Motor neuron (in vitro differentiated cells): ENCODE measurements around the gene ARHGEF33. TPM values are rescaled to one million over a fixed set of nuclear protein-coding genes. Genes with fewer than 3 reads are reported as not detected.

Experiments used
- ATAC-seq, 8 experiments: fragments of 200-7000 bp; cut with Tn5 transposase; replicated peaks in 6 of 8; 2 replicates each; pipeline ENCODE4 v1.8.0; 2021; ENCODE audit warnings: mild to moderate bottlenecking in 8 of 8, moderate library complexity in 8 of 8
- H3K27ac ChIP-seq, 2 donors: fragments of 250-450 bp; sonication (Bioruptor Pico); 2 replicates each; pipeline ENCODE4 v1.9.0; 2021; ENCODE audit warnings: antibody characterized with exemption in 2 of 2, mild to moderate bottlenecking in 2 of 2, moderate library complexity in 1 of 2
- H3K4me1 ChIP-seq, 2 donors: fragments of 250-450 bp; sonication (Bioruptor Pico); replicated peaks in 1 of 2; 2 replicates each; pipeline ENCODE4 v1.6.1; 2021; ENCODE audit warnings: antibody characterized with exemption in 2 of 2, mild to moderate bottlenecking in 2 of 2, moderate library complexity in 1 of 2
- H3K4me3 ChIP-seq, 5 donors: fragments of 250-450 bp; sonication (Bioruptor Pico); 2 replicates each; pipeline ENCODE4 v1.9.0; 2021; ENCODE audit warnings: antibody characterized with exemption in 5 of 5, mild to moderate bottlenecking in 5 of 5, moderate library complexity in 4 of 5
- WGBS, 10 experiments: fragments of 450-650 bp; shearing (Covaris generic); methylation state at CpG; one replicate each; pipeline ENCODE4 v1.0.0; 2022; 5-methylcytosine and 5-hydroxymethylcytosine counted together
- in situ Hi-C, 9 experiments: fragments of 400-800 bp; cut with MboI; loops; one replicate each; pipeline ENCODE4 v1.15.0; 2021; ENCODE audit warnings: low sequenced_read_pairs in 9 of 9, low pct_unique_long_range_greater_than_20kb in 2 of 9; ENCODE audit not compliant: unreplicated experiment in 9 of 9
- total RNA-seq, 8 experiments: library from RNA; unstranded; fragments of 300-600 nt; gene quantifications; 2 replicates each; pipeline versions ENCODE4 v1.2.3 to v1.2.4, GENCODE V29; 2022

The ARHGEF33 gene
- total RNA-seq, 8 experiments from 2014 or later, result 0.41 to 6.0 (median 1.5) TPM

- H3K27ac ChIP-seq, result no peak overlapping the region
- peak in 7 of 8 experiments; percentile 33 to 98 (median 65) for ATAC-seq
- H3K4me3 ChIP-seq, result no peak overlapping the region
- no peaks in the 10 kb centered on the region for H3K4me1 ChIP-seq
- in situ Hi-C loops, result loop anchor here in 1 of 9 experiments (25.0 kb wide), 1 partner anchor 290 kb away; the partner anchor contains the start of gene CDKL4
- 15 to 79% (median 58%) methylated on average over 3 to 10 of the region's 11 CpGs; no CpG with 5 or more reads in 2 of the 10 experiments for WGBS, 10 experiments
These were observed 57.9 kb downstream of the ARHGEF33 start for GRCh38 chr2:38947241-38948239.

DNA sequence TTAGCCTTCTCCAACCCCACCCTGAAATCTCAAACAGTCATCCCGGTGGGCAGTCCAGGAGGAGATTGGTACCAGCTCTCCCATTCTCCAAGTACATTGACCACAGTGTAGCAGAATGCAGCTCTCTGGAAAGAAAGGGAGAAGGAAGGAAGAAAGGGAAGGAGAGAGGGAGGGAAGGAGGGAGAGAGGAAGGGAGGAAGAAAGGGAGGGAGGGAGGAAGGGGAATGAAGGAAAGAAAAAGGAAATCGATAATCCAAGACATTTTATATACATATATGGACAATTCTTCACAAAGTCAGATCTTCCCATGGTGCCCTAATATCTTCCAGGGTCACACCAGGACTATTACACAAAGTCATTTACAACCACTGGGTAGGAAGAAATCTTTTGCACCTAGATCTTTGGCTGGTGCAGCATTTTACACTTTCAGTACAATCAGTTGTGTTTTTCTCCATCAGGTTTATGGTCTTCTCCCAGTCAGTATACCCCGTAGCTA lies 58.8 kb downstream of the ARHGEF33 start:
- in situ Hi-C loops, result loop anchor here in 1 of 9 experiments (25.0 kb wide), 1 partner anchor 289 kb away; the partner anchor contains the start of gene CDKL4
- Histone ChIP-seq H3K27ac (no peak overlapping the region), H3K4me3 (no peak overlapping the region), H3K4me1 (no peaks in the 10 kb centered on the region)
- WGBS, 10 experiments, result 38 to 100% (median 70%) methylated on average over 1 to 2 of the region's 3 CpGs; no CpG with 5 or more reads in 5 of the 10 experiments
- no peak for ATAC-seq

- Histone ChIP-seq H3K4me1 (no peaks in the 10 kb centered on the region), H3K4me3 (no peak overlapping the region), H3K27ac (no peak overlapping the region)
- in situ Hi-C loops, result loop anchor here in 1 of 9 experiments (25.0 kb wide), 1 partner anchor 288 kb away; the partner anchor contains the start of gene CDKL4
- 46 to 100% (median 70%) methylated on average over 1 to 4 of the region's 4 CpGs; no CpG with 5 or more reads in 2 of the 10 experiments for WGBS, 10 experiments
- ATAC-seq, result no peak
These were observed 59.3 kb downstream of the ARHGEF33 start for GRCh38 chr2:38948995-38949394.

DNA sequence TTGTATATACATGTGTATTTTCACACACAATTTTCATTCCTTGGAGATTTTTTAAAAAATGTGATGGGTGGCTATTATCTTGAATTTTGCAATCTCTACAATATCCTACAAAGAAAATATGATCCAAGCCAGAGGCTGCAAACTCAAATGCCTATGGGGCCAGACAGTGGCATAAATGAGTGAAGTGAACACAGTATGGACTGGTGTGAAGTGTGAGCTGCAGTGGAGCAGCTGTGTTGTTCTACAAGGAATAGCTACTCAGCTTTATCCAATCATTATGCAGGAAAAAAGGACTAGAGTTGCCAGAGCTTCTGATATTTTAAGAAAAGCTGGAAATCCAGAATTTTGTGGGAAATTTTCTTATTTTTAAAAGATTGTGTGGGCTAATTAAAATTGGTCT lies 62.1 kb downstream of the ARHGEF33 start:
- no peak for ATAC-seq
- H3K4me3 ChIP-seq, result no peak overlapping the region
- no peak overlapping the region for H3K27ac ChIP-seq
- H3K4me1 ChIP-seq, result no peaks in the 10 kb centered on the region
- in situ Hi-C loops, result no loop called here

- no peak for ATAC-seq
- in situ Hi-C loops, result no loop called here
- H3K4me1 ChIP-seq, result no peaks in the 10 kb centered on the region
- H3K27ac ChIP-seq, result no peak overlapping the region
- H3K4me3 ChIP-seq, result no peak overlapping the region
- WGBS, 10 experiments, result 69 to 100% (median 89%) methylated on average over 2 to 5 of the region's 5 CpGs; no CpG with 5 or more reads in 5 of the 10 experiments
These were observed 68.3 kb downstream of the ARHGEF33 start for GRCh38 chr2:38957972-38958371.

DNA sequence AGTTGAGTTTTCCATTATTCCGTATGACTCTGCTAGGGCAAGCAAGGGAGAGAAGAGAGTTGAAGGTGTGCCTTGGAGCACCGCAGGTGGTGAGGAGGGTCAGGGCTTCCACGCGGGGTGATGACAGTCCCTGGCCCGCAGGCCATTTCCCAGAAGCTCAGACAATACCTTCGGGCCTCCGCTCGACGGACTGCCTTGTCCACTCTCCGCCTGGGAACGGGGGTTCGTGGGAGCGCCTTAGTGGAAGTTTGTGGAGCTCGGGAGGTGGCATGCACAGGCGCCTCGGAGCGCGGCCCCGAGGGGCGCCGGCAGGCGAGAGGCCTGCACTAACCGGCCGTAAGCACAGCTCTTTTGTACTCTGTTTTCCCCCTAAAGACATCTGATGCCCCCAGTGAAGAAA lies 69.8 kb downstream of the ARHGEF33 start:
- 89 to 100% (median 93%) methylated on average over 2 to 12 of the region's 24 CpGs; no CpG with 5 or more reads in 3 of the 10 experiments for WGBS, 10 experiments
- in situ Hi-C loops, result no loop called here
- no peaks in the 10 kb centered on the region for H3K4me1 ChIP-seq
- ATAC-seq, result no peak
- H3K4me3 ChIP-seq, result no peak overlapping the region
- H3K27ac ChIP-seq, result no peak overlapping the region

DNA sequence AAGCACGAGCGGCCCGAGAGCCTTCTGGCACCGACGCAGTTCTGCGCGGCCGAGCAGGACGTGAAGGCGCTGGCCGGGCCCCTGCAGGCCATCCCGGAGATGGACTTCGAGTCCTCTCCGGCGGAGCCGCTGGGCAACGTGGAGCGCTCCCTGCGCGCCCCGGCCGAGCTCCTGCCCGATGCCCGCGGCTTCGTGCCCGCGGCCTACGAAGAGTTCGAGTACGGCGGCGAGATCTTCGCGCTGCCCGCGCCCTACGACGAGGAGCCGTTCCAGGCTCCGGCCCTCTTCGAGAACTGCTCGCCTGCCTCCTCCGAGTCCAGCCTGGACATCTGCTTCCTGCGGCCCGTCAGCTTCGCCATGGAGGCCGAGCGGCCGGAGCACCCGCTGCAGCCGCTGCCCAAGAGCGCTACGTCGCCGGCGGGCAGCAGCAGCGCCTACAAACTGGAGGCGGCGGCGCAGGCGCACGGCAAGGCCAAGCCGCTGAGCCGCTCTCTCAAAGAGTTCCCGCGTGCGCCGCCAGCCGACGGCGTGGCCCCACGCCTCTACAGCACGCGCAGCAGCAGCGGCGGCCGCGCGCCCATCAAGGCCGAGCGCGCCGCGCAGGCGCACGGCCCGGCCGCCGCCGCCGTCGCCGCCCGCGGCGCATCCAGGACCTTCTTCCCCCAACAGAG lies 70.4 kb downstream of the ARHGEF33 start:
- 3 to 90% (median 64%) methylated on average over 6 to 45 of the region's 97 CpGs; no CpG with 5 or more reads in 6 of the 10 experiments for WGBS, 10 experiments
- peak in 6 of 8 experiments; percentile 65 to 99 (median 94) for ATAC-seq
- in situ Hi-C loops, result no loop called here
- Histone ChIP-seq H3K4me3 (peak overlapping the region in 2 of 5 donors; percentile 10 to 26), H3K4me1 (no peaks in the 10 kb centered on the region), H3K27ac (no peak overlapping the region)

DNA sequence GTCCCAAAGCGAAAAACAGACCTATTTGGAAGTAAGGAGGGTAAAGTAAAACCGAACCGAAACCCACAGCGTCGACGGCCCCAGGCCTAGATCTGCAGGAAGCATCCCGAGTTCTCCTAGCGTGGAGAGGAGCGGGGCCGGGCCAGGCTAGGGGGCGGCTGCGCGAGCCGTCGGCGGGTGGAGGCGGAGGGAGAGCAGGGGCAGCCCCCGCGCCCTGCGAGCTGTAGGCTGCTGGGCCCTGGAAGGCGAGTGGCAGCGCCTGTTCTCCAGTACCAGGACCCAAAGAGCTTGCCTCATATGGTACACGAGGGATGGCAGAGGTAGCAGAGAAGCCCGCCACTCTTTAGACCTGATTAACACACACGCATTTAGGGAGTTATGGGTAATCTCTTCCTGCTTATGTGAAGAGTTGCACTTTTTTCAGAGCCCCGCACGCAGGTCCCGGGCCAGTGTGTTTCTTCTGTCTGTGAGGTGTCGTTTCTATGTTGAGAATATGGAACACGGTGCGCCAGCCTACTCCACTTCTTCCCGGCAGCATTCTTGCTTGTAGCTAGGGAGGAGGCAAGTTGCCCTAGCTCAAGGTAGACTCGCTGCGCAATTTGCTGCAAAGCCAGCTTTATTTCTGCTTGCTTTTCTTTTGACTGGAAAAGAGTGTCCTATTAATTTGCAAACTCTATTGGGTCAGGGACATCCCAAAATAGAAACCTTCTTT lies 71.1 kb downstream of the ARHGEF33 start:
- ATAC-seq, result peak in 2 of 8 experiments; percentile 20 to 68
- Histone ChIP-seq H3K4me3 (no peak overlapping the region), H3K27ac (no peak overlapping the region), H3K4me1 (no peaks in the 10 kb centered on the region)
- in situ Hi-C loops, result no loop called here
- 85 to 100% (median 100%) methylated on average over 1 to 8 of the region's 34 CpGs; no CpG with 5 or more reads in 2 of the 10 experiments for WGBS, 10 experiments

GRCh38 chr2:38966006-38966405 lies 76.3 kb downstream of the ARHGEF33 start:
- no peak for ATAC-seq
- Histone ChIP-seq H3K4me1 (no peaks in the 10 kb centered on the region), H3K4me3 (no peak overlapping the region), H3K27ac (no peak overlapping the region)
- WGBS, 10 experiments, result 80 to 100% (median 100%) methylated on average over 1 to 4 of the region's 5 CpGs; no CpG with 5 or more reads in 5 of the 10 experiments
- in situ Hi-C loops, result no loop called here

DNA sequence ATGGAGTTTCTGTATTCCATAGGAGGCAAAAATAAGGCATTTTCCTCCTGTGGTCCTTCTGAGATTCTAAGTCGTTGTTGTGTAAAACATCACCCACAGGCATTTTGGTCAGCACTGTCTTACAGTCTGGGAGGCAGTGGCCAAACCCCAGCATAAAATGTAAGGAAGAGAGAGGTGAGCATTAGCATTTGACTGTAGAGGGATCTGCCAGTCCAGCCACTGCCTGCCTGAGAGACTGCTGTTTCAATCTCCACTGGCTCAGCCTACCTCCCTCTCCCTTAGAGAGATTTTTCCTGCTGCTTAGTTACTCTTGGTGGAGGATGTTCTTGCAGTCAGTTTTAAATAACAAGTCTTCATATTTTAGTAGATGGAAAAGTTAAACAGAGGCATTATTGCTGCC lies 77.0 kb downstream of the ARHGEF33 start:
- peak in 3 of 8 experiments; percentile 26 to 41 (median 41) for ATAC-seq
- WGBS, 10 experiments, result 0 to 60% (median 33%) methylated on average over 1 of the region's 1 CpG; no CpG with 5 or more reads in 7 of the 10 experiments
- no peak overlapping the region for H3K27ac ChIP-seq
- H3K4me3 ChIP-seq, result no peak overlapping the region
- in situ Hi-C loops, result no loop called here
- H3K4me1 ChIP-seq, result no peaks in the 10 kb centered on the region

- Histone ChIP-seq H3K4me3 (no peak overlapping the region), H3K27ac (no peak overlapping the region), H3K4me1 (no peaks in the 10 kb centered on the region)
- in situ Hi-C loops, result no loop called here
- 83 to 100% (median 100%) methylated on average over 1 to 2 of the region's 2 CpGs; no CpG with 5 or more reads in 6 of the 10 experiments for WGBS, 10 experiments
- ATAC-seq, result no peak
These were observed 78.3 kb downstream of the ARHGEF33 start for GRCh38 chr2:38968021-38968420.

DNA sequence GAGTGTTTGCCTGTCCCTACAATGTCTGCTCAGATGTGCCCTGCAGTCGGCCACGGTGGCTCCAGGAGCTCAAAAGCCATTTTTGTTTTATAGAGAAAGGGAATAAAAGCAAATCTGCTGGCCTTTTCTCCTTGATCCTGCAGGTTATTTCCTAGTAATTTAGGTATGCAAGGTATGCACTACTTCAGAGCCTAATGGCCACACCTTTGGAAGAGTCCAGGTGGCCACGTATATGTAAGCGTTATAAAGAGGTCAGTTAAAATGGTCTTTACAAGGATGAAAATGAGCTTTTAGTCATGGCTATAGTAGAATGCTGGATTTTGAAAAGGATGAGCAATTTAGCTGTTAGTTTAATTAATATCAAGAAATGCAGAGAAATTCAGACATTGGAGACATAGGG lies 81.7 kb downstream of the ARHGEF33 start:
- WGBS, 10 experiments, result 90 to 100% (median 100%) methylated on average over 1 to 4 of the region's 4 CpGs; no CpG with 5 or more reads in 1 of the 10 experiments
- no peak overlapping the region for H3K4me3 ChIP-seq
- no peak overlapping the region for H3K27ac ChIP-seq
- H3K4me1 ChIP-seq, result no peaks in the 10 kb centered on the region
- in situ Hi-C loops, result no loop called here
- ATAC-seq, result no peak
